NCI-H82 treated with DMSO at 0.1 percent for 48 hours (cell line): ENCODE measurements around the gene ELAVL2.

Experiments used
- DNase-seq: peaks from one replicate; lab custom pipeline; 2025; ENCODE audit not compliant: unreplicated experiment; lab: John Stamatoyannopoulos, UW

ELAVL2 gene

GRCh38 chr9:23822261-23823169 is 3.5 kb downstream of the ELAVL2 start:
- no peak for DNase-seq

GRCh38 chr9:23821375-23822181 is 4.5 kb downstream of the ELAVL2 start:
- DNase-seq, result peak; percentile 24

GRCh38 chr9:23820451-23821374 is 5.3 kb downstream of the ELAVL2 start:
- DNase-seq, result no peak

- no peak for DNase-seq
Observed at GRCh38 chr9:23819403-23819802, 6.6 kb downstream of the ELAVL2 start.

GRCh38 chr9:23814243-23814642 is 11.8 kb downstream of the ELAVL2 start:
- no peak for DNase-seq

GRCh38 chr9:23812673-23813072 is 13.4 kb downstream of the ELAVL2 start:
- DNase-seq, result no peak

GRCh38 chr9:23811633-23812032 is 14.4 kb downstream of the ELAVL2 start:
- no peak for DNase-seq

- DNase-seq, result no peak
Observed at GRCh38 chr9:23803216-23803615, 22.8 kb downstream of the ELAVL2 start.

- DNase-seq, result no peak
Observed at GRCh38 chr9:23801523-23801922, 24.5 kb downstream of the ELAVL2 start.

- DNase-seq, result no peak
Observed at GRCh38 chr9:23799521-23799920, 26.5 kb downstream of the ELAVL2 start.

GRCh38 chr9:23798325-23798724 is 27.7 kb downstream of the ELAVL2 start:
- no peak for DNase-seq

GRCh38 chr9:23796209-23796608 is 29.8 kb downstream of the ELAVL2 start:
- DNase-seq, result no peak

- DNase-seq, result no peak
Observed at GRCh38 chr9:23790351-23791260, 35.4 kb downstream of the ELAVL2 start.

GRCh38 chr9:23789529-23790254 is 36.3 kb downstream of the ELAVL2 start:
- DNase-seq, result no peak

- DNase-seq, result no peak
Observed at GRCh38 chr9:23784962-23785361, 41.1 kb downstream of the ELAVL2 start.

GRCh38 chr9:23783509-23783908 is 42.5 kb downstream of the ELAVL2 start:
- DNase-seq, result no peak

GRCh38 chr9:23779220-23779619 is 46.8 kb downstream of the ELAVL2 start:
- DNase-seq, result no peak

- DNase-seq, result no peak
Observed at GRCh38 chr9:23777328-23777727, 48.7 kb downstream of the ELAVL2 start.

GRCh38 chr9:23775549-23775948 is 50.5 kb downstream of the ELAVL2 start:
- DNase-seq, result no peak
